A673 (cell line): ENCODE measurements around the gene MBD3.

Experiments used
- CTCF ChIP-seq: fragments of 300-800, 200-600 bp; sonication (generic); conservative IDR thresholded peaks from 2 replicates; pipeline ENCODE4 v1.5.1; 2017; ENCODE audit warnings: low read depth, mild to moderate bottlenecking, antibody characterized with exemption, low read length, moderate library complexity, mixed read lengths
- EZH2 ChIP-seq: fragments of 200-600 bp; sonication (generic); IDR thresholded peaks from 2 replicates; pipeline ENCODE4 v1.6.1; 2017; ENCODE audit warnings: borderline replicate concordance, low read depth, mild to moderate bottlenecking, mixed read lengths, antibody characterized with exemption, low read length; ENCODE audit not compliant: poor library complexity, severe bottlenecking

GRCh38 chr19:1558552-1558951 lies 34.1 kb downstream of the MBD3 start:
- no peak for TF ChIP-seq CTCF
- TF ChIP-seq EZH2: no peak
